ENCODE results near the gene ST3GAL2. TPM values are rescaled to one million over a fixed set of nuclear protein-coding genes. Genes with fewer than 3 reads are reported as not detected.
"Not testable (repeated sequence)": the region's sequence is repeated elsewhere in the genome, so short reads cannot be mapped to it uniquely, and the experiment has no call there.

The ST3GAL2 gene
- total and polyA plus RNA-seq, 8 donors: 3.5 to 16.2 (median 4.6) TPM

DNA sequence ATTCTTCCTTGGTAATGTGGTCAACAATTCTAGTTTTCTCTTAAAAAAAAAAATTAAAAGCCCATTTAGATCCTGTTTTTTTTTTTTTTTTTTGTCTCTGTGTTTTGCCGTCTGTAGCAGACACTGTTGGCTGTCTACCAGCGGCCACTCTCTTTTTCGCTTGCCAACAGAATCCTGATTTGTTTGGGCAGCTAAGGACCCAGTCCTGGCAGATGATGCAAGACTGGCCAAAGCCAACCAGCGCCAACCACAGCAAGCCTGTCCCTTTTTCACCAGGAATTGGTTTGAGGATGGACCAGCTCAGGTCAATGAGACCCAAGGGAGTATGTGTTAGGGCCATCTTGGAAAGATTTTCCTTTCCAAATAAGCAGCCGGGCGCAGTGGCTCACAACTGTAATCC lies 28.2 kb downstream of the ST3GAL2 start:
- WGBS, 2 donors: 93 to 95% methylated on average over 6 of the region's 6 CpGs
- H3K27me3 ChIP-seq: no peaks in the 10 kb centered on the region
- TF ChIP-seq, protein P1, sequence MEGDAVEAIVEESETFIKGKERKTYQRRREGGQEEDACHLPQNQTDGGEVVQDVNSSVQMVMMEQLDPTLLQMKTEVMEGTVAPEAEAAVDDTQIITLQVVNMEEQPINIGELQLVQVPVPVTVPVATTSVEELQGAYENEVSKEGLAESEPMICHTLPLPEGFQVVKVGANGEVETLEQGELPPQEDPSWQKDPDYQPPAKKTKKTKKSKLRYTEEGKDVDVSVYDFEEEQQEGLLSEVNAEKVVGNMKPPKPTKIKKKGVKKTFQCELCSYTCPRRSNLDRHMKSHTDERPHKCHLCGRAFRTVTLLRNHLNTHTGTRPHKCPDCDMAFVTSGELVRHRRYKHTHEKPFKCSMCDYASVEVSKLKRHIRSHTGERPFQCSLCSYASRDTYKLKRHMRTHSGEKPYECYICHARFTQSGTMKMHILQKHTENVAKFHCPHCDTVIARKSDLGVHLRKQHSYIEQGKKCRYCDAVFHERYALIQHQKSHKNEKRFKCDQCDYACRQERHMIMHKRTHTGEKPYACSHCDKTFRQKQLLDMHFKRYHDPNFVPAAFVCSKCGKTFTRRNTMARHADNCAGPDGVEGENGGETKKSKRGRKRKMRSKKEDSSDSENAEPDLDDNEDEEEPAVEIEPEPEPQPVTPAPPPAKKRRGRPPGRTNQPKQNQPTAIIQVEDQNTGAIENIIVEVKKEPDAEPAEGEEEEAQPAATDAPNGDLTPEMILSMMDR (IDR thresholded peaks at IDR 0.05): no peak
- intact Hi-C loops (cut with DNase I): no loop called here
- H3K4me1 ChIP-seq: no peaks in the 10 kb centered on the region
- H3K9me3 ChIP-seq: no peaks in the 10 kb centered on the region
- DNase-seq (no peak), FAIRE-seq (no peak), ATAC-seq (no peak)
- no peaks in the 10 kb centered on the region for H3K36me3 ChIP-seq
- no peak overlapping the region for H3K4me3 ChIP-seq
- H3K27ac ChIP-seq: no peak overlapping the region

DNA sequence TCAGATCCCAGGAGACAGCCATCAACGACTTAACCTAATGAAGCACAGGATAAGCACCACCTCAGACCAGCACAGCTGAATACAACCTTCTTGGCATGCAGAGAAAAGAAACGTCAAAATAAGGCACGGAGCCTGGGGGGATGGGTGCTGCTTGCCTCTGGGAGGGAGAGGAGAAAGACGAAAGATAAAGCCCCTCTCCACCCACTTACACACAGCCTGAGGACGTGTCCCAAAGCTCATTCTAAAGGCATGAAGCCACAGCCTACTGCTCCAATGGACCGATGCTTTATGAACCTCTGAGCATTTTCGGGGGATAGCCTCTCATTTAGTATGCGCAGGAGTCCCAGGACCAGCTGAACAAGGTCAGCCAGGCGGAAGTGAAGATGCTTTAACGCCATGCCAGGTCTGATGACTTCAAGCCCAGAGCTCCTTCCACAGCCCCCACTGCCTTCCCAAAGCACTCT lies 31.1 kb downstream of the ST3GAL2 start:
- TF ChIP-seq, protein P1 (IDR thresholded peaks at IDR 0.05): no peak
- ATAC-seq (no peak), FAIRE-seq (no peak), DNase-seq (no peak)
- Histone ChIP-seq H3K27ac (no peak overlapping the region), H3K4me1 (no peaks in the 10 kb centered on the region), H3K27me3 (no peaks in the 10 kb centered on the region), H3K36me3 (no peaks in the 10 kb centered on the region), H3K9me3 (no peaks in the 10 kb centered on the region), H3K4me3 (no peak overlapping the region)
- intact Hi-C loops (cut with DNase I): no loop called here
- 74 to 80% methylated on average over 10 of the region's 10 CpGs for WGBS, 2 donors

DNA sequence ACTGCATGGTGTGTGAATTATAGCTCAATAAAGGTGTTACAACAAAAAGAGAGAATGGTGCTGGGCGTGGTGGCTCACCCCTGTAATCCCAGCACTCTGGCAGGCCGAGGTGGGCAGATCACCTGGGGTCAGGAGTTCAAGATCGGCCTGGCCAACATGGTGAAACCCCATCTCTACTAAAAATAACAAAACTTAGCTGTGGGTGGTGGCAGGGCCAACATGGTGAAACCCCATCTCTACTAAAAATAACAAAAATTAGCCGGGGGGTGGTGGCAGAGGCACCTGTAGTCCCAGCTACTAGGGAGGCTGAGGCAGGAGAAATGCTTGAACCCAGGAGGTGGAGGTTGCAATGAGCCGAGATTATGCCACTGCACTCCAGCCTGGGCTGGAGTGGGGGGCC lies 32.8 kb downstream of the ST3GAL2 start:
- H3K27me3 ChIP-seq; H3K4me3 ChIP-seq; FAIRE-seq; ATAC-seq; H3K27ac ChIP-seq; intact Hi-C loops (cut with DNase I); H3K9me3 ChIP-seq; DNase-seq; H3K4me1 ChIP-seq; H3K36me3 ChIP-seq: not testable (repeated sequence)
- 84 to 94% methylated on average over 5 of the region's 5 CpGs for WGBS, 2 donors

DNA sequence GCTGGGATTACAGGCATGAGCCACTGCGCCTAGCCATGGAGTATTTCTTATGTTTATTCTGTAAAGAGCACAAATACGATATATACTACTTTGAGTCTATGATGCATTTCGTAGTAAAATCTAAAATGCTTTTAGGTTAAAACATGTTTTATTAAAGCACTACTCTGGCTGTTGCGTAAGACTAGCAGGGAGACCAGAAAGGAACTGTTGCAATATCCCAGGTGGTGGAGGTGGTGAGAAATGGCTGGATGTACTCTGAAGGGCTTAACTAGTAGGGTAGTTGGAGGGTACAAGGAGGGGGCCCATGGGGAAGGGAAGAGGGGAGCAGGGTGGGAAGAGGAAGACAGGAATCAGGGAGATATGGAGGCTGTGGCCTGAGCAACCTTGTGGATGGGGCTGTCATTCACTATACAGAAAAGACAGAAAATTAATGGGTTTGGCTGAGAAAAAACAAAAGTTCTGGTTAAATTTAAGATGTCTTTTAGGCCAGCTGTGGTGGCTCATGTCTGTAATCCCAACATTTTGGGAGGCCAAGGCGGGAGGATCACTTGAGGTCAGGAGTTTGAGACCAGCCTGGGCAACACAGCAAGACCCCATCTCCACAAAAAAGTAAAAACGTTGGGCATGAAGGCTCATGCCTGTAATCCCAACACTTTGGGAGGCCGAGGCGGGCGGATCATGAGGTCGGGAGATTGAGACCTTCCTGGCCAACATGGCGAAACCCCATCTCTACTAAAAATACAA lies 35.8 kb downstream of the ST3GAL2 start:
- DNase-seq (no peak), ATAC-seq (no peak), FAIRE-seq (no peak)
- TF ChIP-seq, protein P1 (IDR thresholded peaks at IDR 0.05): no peak
- Histone ChIP-seq H3K27me3 (no peaks in the 10 kb centered on the region), H3K9me3 (no peaks in the 10 kb centered on the region), H3K27ac (no peak overlapping the region), H3K36me3 (no peaks in the 10 kb centered on the region), H3K4me1 (no peaks in the 10 kb centered on the region), H3K4me3 (no peak overlapping the region)
- WGBS, 2 donors: 87 to 89% methylated on average over 11 of the region's 11 CpGs
- intact Hi-C loops (cut with DNase I): no loop called here

DNA sequence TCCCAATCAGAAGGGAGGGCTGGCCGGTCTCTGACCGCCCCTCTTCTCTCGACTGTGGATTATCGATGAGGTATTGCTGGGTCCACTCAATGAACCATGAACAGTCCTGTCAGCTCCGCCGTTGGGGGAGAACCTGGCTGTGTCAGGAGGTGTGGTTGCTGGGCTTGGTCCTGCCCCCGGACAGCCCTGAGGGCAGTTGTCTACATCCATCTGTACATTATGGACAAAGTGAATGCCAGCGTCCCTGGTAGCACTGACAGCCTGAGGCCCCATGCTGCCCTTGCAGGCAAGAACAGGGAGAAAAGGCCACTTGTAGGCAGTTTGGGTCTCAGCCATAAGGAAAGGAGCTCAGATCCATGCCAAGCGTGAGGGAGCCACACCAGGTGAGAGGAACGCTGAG lies 38.9 kb downstream of the ST3GAL2 start:
- no peak for DNase-seq
- H3K9me3 ChIP-seq: no peaks in the 10 kb centered on the region
- no peaks in the 10 kb centered on the region for H3K27me3 ChIP-seq
- no peak overlapping the region for H3K27ac ChIP-seq
- 88 to 89% methylated on average over 10 of the region's 10 CpGs for WGBS, 2 donors
- ATAC-seq: no peak
- H3K4me1 ChIP-seq: no peaks in the 10 kb centered on the region
- no peak for FAIRE-seq
- intact Hi-C loops (cut with DNase I): loop anchor here in 2 of 3 donors (5.0 to 10.0 kb wide), 2 partner anchors 72 to 75 kb away; no protein-coding TSS in a partner anchor
- TF ChIP-seq, protein P1 (IDR thresholded peaks at IDR 0.05): no peak
- H3K36me3 ChIP-seq: no peaks in the 10 kb centered on the region
- H3K4me3 ChIP-seq: no peak overlapping the region
